ENCODE measurements around the gene KNG1. TPM values are rescaled to one million over a fixed set of nuclear protein-coding genes. Genes with fewer than 3 reads are reported as not detected.

Gene KNG1
- total RNA-seq, 8 experiments from 2014 or later: 0.04 to 0.24 (median 0.10) TPM; not detected in 3

DNA sequence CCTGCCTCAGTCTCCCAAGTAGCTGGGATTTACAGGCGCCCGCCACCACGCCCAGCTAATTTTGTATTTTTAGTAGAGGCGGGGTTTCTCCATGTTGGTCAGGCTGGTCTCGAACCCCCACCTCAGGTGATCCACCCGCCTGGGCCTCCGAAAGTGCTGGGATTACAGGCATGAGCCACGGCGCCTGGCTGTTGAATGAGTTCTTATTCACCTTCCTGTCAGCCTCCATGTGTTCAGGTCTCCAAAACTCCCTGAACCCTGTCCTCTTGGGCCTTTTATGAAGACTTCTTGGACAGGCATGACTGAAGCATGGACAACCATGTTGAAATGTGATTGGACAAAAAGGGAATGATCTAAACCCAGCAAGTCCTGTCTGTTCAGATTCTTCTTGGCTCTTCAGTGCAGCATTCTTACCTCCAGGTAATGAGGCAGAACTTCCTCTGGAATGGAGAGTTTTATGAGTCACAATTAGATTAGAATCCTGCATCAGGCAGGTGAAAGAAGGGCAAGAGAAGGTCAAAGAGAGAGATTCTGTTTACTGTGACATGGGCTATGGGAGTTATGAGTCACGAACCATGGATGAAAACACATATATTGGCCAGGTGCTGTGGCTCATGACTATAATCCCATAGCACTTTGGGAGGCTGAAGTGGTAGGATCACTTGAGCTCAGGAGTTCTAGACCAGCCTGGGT, 43.1 kb downstream of the KNG1 start:
- whole genome bisulfite sequencing, 10 experiments: 38 to 100% (median 89%) methylated on average over 1 to 4 of the region's 10 CpGs; no CpG with 5 or more reads in 4 of the 10 experiments
- Histone ChIP-seq H3K4me3 (no peak overlapping the region), H3K27ac (no peak overlapping the region), H3K4me1 (replicated peaks in 1 of 2) (no peaks in the 10 kb centered on the region)
- in situ Hi-C loops (cut with MboI; ENCODE audit: low pct_unique_long_range_greater_than_20kb in 2 of 9, low sequenced_read_pairs in 9 of 9, unreplicated experiment in 9 of 9): no loop called here
- no peak for ATAC-seq (replicated peaks in 6 of 8)

DNA sequence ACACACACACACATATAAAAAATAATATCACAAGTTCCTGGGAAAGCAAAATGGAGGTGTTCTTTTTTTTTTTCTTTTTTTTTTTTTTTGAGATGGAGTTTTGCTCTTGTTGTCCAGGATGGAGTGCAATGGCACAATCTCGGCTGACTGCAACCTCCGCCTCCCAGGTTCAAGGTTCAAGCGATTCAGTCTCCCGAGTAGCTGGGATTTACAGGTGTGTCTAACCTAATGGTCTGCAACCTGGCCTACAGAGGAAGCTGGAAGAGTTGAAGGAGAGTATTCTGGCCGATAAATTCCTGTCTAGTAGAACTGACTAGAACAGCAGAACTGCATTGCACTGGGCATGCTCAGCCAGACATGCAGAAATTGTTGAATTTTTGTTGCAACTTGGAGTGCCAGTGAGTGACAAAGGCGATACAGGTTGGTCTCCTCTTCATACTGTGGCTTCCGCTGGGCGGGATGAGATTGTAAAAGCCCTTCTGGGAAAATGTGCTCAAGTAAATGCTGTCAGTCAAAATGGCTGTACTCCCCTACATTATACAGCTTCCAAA, 43.8 kb downstream of the KNG1 start:
- no peak for ATAC-seq (replicated peaks in 6 of 8)
- Histone ChIP-seq H3K27ac (no peak overlapping the region), H3K4me3 (no peak overlapping the region), H3K4me1 (replicated peaks in 1 of 2) (no peaks in the 10 kb centered on the region)
- WGBS, 10 experiments: 68 to 100% (median 92%) methylated on average over 2 to 6 of the region's 8 CpGs; no CpG with 5 or more reads in 3 of the 10 experiments
- in situ Hi-C loops (cut with MboI; ENCODE audit: low pct_unique_long_range_greater_than_20kb in 2 of 9, low sequenced_read_pairs in 9 of 9, unreplicated experiment in 9 of 9): no loop called here

DNA sequence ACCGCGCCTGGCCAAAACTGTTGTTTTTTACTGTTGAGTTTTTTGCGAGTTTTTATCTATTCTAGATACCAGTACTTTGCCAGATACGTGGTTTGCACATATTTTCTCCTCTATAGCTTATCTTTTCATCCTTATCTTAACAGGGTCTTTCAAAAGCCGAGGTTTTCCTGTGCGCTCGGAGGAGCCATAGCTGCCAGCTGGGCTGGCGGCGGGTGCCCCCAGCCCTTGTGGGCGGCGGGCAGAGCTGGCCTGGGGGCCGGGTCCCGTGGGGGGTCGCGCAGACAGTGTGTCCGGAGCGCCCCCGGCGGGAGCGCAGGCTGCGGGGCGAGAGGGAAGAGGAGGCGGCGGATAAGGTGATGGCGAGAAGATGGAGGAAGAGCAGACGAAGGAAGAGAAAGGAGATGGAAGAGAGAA, 55.1 kb downstream of the KNG1 start:
- Histone ChIP-seq H3K27ac (no peak overlapping the region), H3K4me1 (replicated peaks in 1 of 2) (no peaks in the 10 kb centered on the region), H3K4me3 (no peak overlapping the region)
- 22 to 97% (median 87%) methylated on average over 3 to 12 of the region's 26 CpGs; no CpG with 5 or more reads in 3 of the 10 experiments for WGBS, 10 experiments
- in situ Hi-C loops (cut with MboI; ENCODE audit: low pct_unique_long_range_greater_than_20kb in 2 of 9, low sequenced_read_pairs in 9 of 9, unreplicated experiment in 9 of 9): no loop called here
- ATAC-seq (replicated peaks in 6 of 8): peak in 2 of 8 experiments; percentile 13 to 34

DNA sequence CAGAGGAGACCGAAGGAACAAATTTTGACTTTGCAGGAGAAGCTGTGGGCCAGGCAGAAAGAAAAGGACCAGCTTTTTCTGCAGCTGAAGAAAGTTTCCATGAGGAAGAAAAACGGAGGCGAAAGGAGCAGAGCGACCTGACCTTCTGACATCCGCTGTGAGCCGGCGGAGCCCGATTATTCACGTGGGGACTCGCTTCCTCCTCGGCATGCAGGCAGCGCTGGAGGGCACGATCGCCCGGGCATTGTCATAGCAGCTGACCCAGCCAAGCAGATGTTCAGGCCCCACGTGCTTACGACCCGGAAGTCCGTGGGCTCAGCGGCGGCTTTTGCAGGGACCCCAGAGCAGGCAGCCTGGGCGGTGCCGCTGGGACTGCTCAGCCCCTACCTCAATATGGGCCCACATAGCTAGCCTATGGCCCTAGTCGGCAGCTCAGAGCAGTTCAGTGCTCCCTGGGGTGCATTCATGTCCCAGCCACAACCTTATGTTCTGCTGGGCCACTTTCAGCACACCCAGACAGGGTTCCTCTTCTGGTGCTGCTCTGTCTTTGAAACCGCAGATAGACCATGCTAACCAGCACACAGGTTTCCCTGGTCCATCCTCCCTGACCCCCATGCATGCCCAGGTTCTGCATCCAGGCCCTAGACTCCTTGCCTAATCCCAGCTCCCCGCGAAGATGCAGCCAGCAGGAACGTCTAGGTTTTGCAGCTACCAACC, 55.7 kb downstream of the KNG1 start:
- no peaks in the 10 kb centered on the region for H3K4me1 ChIP-seq (replicated peaks in 1 of 2)
- no peak overlapping the region for H3K27ac ChIP-seq

DNA sequence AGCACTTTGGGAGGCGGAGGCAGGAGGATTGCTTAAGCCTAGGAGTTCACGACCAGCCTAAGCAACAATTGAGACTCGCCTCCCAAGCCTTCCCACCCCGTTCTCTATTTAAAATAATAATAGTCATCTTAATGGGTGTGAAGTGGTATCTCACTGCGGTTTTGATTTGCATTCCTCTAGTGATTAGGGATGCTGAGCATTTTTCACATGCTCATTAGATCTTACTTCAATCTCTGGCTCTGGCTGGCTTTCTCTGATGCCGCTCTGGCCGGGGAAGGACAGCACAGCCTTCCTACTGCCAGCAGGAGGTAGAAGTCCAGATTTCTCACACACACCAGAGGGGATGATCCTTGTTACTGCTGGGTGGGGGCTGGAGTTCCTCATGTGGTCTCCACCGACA, 58.8 kb downstream of the KNG1 start:
- H3K4me3 ChIP-seq: no peak overlapping the region
- H3K4me1 ChIP-seq (replicated peaks in 1 of 2): no peaks in the 10 kb centered on the region
- H3K27ac ChIP-seq: no peak overlapping the region
- in situ Hi-C loops (cut with MboI; ENCODE audit: low pct_unique_long_range_greater_than_20kb in 2 of 9, low sequenced_read_pairs in 9 of 9, unreplicated experiment in 9 of 9): loop anchor here in 1 of 9 experiments (25.0 kb wide), 1 partner anchor 189 kb away; no protein-coding TSS in a partner anchor
- WGBS, 10 experiments: 0 to 80% (median 42%) methylated on average over 1 to 8 of the region's 8 CpGs; no CpG with 5 or more reads in 1 of the 10 experiments
- ATAC-seq (replicated peaks in 6 of 8): peak in 3 of 8 experiments; percentile 16 to 50 (median 43)

More for the DNA sequence above, 55.7 kb downstream of the KNG1 start:
- in situ Hi-C loops (cut with MboI; ENCODE audit: low pct_unique_long_range_greater_than_20kb in 2 of 9, low sequenced_read_pairs in 9 of 9, unreplicated experiment in 9 of 9): no loop called here
- WGBS, 10 experiments: 0 to 90% (median 55%) methylated on average over 1 to 14 of the region's 28 CpGs
- ATAC-seq (replicated peaks in 6 of 8): peak in 4 of 8 experiments; percentile 6 to 97 (median 92)
- no peak overlapping the region for H3K4me3 ChIP-seq

DNA sequence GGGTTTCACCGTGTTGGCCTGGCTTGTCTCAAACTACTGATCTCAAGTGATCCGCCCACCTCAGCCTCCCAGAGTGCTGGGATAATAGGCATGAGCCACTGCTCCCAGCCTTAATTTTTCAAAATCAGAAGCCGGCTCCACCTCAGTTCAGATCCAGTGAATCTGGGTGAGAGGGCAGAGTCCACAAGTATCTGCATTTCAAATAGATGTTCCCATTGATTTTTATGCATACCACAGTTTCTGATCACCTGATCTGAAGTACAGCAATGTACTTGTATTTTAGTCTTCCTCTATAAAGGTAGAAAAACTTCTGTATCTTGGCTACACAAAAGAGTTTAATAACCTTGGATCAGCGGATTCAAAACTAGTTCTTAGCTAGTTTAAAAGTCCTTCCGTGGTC, 62.0 kb downstream of the KNG1 start:
- ATAC-seq (replicated peaks in 6 of 8): no peak
- in situ Hi-C loops (cut with MboI; ENCODE audit: low pct_unique_long_range_greater_than_20kb in 2 of 9, low sequenced_read_pairs in 9 of 9, unreplicated experiment in 9 of 9): loop anchor here in 1 of 9 experiments (25.0 kb wide), 1 partner anchor 192 kb away; no protein-coding TSS in a partner anchor
- WGBS, 10 experiments: 57 to 100% (median 89%) methylated on average over 1 to 5 of the region's 5 CpGs

DNA sequence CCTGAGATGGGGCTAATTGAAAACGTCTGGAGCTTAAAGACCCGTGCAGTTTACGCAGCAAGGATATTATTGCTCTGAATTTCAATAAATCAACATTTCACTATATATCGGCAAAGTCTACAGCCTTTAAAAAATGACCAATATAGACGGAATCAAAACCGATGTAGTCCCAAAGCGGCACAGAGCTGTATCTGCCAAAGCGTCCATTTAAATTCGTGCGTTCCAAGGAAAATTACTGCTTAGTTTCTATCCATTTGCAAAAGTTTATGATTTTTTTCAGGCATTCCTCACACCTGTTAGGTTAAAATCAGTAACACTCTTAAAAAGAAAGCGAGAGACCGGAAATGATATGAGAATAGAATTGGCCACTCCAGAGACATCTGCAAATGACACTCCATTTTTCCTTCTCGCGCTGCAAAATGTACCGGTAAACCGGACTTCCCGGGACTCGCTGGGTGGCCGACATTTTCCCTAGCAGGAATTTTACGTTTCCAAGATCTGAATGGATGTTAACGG, 65.4 kb downstream of the KNG1 start:
- Histone ChIP-seq H3K4me3 (peak overlapping the region; percentile 88 to 95 (median 93)), H3K4me1 (replicated peaks in 1 of 2) (peaks cover 9 to 26% of the 10 kb centered on the region in 2 donors), H3K27ac (peak overlapping the region; percentile 100)
- in situ Hi-C loops (cut with MboI; ENCODE audit: low pct_unique_long_range_greater_than_20kb in 2 of 9, low sequenced_read_pairs in 9 of 9, unreplicated experiment in 9 of 9): loop anchor here in 1 of 9 experiments (25.0 kb wide), 1 partner anchor 195 kb away; no protein-coding TSS in a partner anchor
- WGBS, 10 experiments: 1 to 24% (median 2%) methylated on average over 3 to 21 of the region's 21 CpGs
- peak; percentile 10 to 21 (median 16) for ATAC-seq (replicated peaks in 6 of 8)

More for the DNA sequence above, 62.0 kb downstream of the KNG1 start:
- Histone ChIP-seq H3K27ac (no peak overlapping the region), H3K4me1 (replicated peaks in 1 of 2) (peaks cover 2 to 3% of the 10 kb centered on the region in 2 donors), H3K4me3 (no peak overlapping the region)

DNA sequence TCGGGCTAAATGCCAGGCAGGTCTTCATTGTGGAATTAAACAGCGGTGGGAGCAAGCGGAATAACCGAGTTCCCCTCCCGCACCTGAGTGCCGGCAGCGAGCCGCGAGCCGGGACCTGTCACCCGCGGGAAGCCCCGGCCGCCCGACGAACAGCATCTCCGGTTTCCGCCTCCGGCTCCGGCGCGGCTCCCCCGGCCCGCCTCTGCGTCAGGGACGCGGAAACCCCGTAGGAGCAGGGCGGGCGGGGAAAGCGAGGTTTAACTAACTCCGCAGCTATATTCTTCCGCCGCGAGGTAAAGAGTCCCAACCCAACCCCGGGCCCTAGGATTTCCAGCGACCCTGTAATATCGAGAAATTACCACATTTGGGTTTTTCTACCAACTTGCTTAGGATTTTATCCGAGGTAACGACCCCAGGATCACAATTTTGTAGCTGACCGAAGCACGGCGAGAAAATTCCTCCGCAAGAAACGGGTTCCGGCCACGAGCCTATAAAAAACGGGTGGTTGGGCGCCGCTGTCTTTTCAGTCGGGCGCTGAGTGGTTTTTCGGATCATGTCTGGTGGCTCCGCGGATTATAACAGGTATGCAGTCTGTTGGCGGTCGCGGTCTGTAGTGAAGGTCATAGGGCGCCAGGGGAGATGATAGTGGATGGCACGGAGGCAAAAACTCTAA, 66.0 kb downstream of the KNG1 start, which contains the start of gene EIF4A2:
Gene EIF4A2 (plus strand): TSS at position 520 of the 673 bp plus-strand sequence. CDS start 34 bp downstream, at position 554.
- Histone ChIP-seq H3K4me3 (peak within 1 kb of the TSS; percentile 88 to 95 (median 93)), H3K27ac (peak within 1 kb of the TSS; percentile 100), H3K4me1 (replicated peaks in 1 of 2) (peaks cover 9 to 29% of the 10 kb centered on the region in 2 donors)
- ATAC-seq (replicated peaks in 6 of 8): peak; percentile 64 to 81 (median 74)
- in situ Hi-C loops (cut with MboI; ENCODE audit: low pct_unique_long_range_greater_than_20kb in 2 of 9, low sequenced_read_pairs in 9 of 9, unreplicated experiment in 9 of 9): loop anchor here in 1 of 9 experiments (25.0 kb wide), 1 partner anchor 196 kb away; no protein-coding TSS in a partner anchor
- WGBS, 10 experiments: 0 to 16% (median 1%) methylated on average over 6 to 31 of the region's 60 CpGs; no CpG with 5 or more reads in 1 of the 10 experiments

DNA sequence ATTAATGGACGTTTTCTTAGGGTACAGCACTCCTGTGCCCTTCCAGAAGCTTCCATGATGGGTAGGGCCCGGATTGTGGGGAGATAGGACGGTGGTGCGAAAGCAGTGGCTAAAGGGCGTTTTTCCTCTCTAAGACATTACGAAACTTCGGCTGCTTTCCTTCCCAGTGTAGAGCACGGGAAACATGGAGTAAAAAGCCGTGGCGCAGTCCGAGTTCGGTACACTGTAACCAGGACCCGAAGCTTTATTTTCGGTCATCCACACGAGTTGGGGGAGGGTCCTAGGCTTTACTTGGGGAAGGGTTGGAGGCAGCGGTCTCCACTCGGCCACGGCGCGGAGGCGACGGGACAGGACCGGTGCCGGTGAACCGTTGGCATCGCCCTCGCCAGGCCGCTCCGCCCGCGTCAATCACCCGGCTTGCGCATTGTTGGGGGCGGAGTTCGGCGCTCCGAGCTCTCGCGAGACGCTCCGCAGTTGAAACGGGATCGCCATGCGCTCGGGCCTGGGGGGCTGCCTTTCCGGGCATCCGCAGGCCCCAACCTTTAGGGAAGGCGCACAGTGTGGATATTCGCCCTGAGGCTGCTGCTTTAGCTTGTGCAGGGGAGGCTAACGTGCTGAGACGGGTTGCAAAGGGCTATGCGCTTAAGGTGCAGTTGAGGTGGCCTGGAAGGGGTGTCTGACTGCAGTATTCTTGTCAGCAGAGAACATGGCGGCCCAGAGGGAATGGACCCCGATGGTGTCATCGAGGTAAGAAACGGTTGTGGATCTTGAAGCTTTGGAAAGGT, 66.8 kb downstream of the KNG1 start:
- Histone ChIP-seq H3K4me3 (peak overlapping the region; percentile 88 to 95 (median 93)), H3K27ac (peak overlapping the region; percentile 100), H3K4me1 (replicated peaks in 1 of 2) (peaks cover 9 to 29% of the 10 kb centered on the region in 2 donors)
- peak; percentile 40 to 81 (median 74) for ATAC-seq (replicated peaks in 6 of 8)
- 0 to 10% (median 0%) methylated on average over 1 to 22 of the region's 56 CpGs; no CpG with 5 or more reads in 1 of the 10 experiments for WGBS, 10 experiments
- in situ Hi-C loops (cut with MboI; ENCODE audit: low pct_unique_long_range_greater_than_20kb in 2 of 9, low sequenced_read_pairs in 9 of 9, unreplicated experiment in 9 of 9): loop anchor here in 1 of 9 experiments (25.0 kb wide), 1 partner anchor 197 kb away; no protein-coding TSS in a partner anchor

DNA sequence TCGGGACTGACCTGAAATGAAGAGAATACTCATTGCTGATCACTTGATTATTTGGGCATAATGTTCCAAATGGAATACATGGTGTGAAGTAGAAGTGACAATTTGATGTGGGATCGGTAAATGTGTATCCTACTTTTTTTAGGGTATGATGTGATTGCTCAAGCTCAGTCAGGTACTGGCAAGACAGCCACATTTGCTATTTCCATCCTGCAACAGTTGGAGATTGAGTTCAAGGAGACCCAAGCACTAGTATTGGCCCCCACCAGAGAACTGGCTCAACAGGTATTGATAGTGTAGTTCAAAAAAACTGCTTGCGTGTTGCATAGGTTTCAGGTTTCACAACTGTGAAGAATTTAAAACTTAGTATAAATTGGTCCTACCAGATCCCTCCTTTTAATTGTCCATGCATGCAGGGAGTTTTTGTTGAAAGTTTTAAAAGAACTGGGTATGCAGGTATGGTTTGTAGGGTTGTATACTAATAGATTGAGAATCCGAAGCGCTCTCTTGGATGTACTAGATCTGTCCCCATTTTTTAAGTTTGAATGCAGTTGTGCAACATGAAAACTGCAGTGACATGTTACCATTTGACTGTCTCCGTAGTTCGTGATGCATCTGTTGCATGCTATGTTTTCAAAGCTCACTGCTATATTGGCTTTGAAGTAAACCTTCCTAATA, 67.8 kb downstream of the KNG1 start:
- in situ Hi-C loops (cut with MboI; ENCODE audit: low pct_unique_long_range_greater_than_20kb in 2 of 9, low sequenced_read_pairs in 9 of 9, unreplicated experiment in 9 of 9): loop anchor here in 1 of 9 experiments (25.0 kb wide), 1 partner anchor 198 kb away; no protein-coding TSS in a partner anchor
- peaks cover 9 to 29% of the 10 kb centered on the region in 2 donors for H3K4me1 ChIP-seq (replicated peaks in 1 of 2)
- H3K4me3 ChIP-seq: peak overlapping the region; percentile 88 to 95 (median 93)
- 0 to 40% (median 3%) methylated on average over 1 to 7 of the region's 7 CpGs for WGBS, 10 experiments
- no peak overlapping the region for H3K27ac ChIP-seq
- ATAC-seq (replicated peaks in 6 of 8): no peak

DNA sequence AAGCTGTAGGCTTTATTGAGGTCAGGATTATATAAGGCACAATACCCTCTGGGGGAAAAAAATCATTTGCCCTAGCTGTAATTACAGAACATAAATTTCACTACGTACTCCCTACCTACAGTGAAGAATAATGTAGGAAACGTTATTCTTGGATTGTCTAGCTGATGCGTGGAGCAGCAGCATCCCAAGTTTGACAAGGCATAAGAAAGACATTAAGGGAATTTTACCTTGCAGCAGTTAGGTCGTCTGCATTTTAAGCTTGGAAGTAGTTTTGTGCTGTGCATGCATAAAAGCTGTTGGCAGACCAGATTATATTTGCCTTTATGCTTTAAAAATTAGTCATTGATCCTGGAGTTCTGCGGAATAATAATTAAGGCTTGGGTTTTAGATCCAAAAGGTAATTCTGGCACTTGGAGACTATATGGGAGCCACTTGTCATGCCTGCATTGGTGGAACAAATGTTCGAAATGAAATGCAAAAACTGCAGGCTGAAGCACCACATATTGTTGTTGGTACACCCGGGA, 68.4 kb downstream of the KNG1 start:
- Histone ChIP-seq H3K27ac (no peak overlapping the region), H3K4me3 (peak overlapping the region; percentile 88 to 95 (median 93)), H3K4me1 (replicated peaks in 1 of 2) (peaks cover 9 to 29% of the 10 kb centered on the region in 2 donors)
- ATAC-seq (replicated peaks in 6 of 8): no peak
- WGBS, 10 experiments: 0 to 60% (median 16%) methylated on average over 2 to 7 of the region's 7 CpGs
- in situ Hi-C loops (cut with MboI; ENCODE audit: low pct_unique_long_range_greater_than_20kb in 2 of 9, low sequenced_read_pairs in 9 of 9, unreplicated experiment in 9 of 9): loop anchor here in 1 of 9 experiments (25.0 kb wide), 1 partner anchor 198 kb away; no protein-coding TSS in a partner anchor
